ENCODE results near the gene CTSD. TPM values are rescaled to one million over a fixed set of nuclear protein-coding genes. Genes with fewer than 3 reads are reported as not detected.

Gene CTSD
- total RNA-seq, 4 donors from 2014 or later: 359 to 1,165 (median 624) TPM

DNA sequence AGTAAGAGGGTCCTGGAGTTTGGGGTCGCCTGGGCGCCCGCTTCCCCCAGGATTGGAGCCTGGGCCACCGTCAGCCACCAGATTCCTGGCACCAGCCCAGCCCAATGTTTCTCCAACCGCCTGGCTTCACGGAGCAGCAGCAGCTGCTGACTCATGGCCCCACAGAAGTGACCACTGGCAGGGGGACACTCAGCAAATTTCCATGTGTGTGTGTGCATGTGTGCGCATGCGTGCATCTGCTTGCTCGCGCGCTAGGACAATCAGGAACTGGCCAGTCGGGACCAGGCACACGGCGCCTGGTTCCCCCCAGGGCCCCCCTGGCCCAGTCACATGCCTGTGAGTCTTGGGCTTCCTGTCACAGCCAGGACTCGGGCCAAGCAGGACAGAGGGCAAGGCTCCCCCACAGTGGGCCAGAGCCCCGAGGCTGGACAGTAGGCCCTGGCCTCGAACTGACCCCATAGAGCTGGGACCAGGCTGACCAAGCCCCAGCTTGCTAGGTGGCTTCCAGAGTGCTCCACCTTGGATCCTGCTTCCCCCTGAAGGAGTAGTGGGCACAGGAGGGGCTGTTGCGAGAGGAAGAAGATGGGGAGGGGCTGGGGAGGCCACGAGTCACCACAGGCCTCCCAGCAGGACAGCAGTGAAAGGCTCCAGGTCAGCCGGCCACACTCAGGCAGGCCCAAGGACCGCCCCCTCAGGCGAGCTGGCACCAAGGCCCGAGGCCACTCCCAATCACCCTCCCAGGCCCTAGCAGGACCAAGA, 3.2 kb downstream of the CTSD start:
- DNase-seq (ENCODE audit: low spot score) (peak; percentile 74), ATAC-seq (ENCODE audit: low FRiP score) (peak; percentile 10)
- no peak for TF ChIP-seq CTCF (IDR thresholded peaks at IDR 0.05)

DNA sequence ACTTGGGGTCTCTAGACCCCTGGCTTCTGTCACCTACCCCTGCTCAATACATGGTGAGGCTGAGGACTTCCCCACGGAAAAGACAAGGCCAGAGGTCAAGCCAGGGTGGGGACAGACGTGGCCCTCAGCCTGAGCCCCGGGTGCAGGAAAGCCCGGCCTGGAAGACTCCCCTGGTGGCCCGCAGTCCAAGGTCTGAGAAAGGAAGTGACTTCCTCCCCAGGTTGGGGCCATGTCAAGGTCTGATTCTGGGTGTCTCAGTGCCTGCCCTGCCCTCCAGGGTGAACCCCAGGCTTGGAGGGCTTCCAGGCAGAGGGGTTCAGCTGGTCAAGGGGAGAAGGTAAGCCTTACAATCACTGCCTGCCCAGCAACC, 3.9 kb downstream of the CTSD start:
- no peak for DNase-seq (ENCODE audit: low spot score)
- no peak for ATAC-seq (ENCODE audit: low FRiP score)
- no peak for TF ChIP-seq CTCF (IDR thresholded peaks at IDR 0.05)

- ATAC-seq (ENCODE audit: low FRiP score) (no peak), DNase-seq (ENCODE audit: low spot score) (no peak)
- no peak for TF ChIP-seq CTCF (IDR thresholded peaks at IDR 0.05)
Measured at GRCh38 chr11:1759151-1759850, 4.4 kb downstream of the CTSD start.

DNA sequence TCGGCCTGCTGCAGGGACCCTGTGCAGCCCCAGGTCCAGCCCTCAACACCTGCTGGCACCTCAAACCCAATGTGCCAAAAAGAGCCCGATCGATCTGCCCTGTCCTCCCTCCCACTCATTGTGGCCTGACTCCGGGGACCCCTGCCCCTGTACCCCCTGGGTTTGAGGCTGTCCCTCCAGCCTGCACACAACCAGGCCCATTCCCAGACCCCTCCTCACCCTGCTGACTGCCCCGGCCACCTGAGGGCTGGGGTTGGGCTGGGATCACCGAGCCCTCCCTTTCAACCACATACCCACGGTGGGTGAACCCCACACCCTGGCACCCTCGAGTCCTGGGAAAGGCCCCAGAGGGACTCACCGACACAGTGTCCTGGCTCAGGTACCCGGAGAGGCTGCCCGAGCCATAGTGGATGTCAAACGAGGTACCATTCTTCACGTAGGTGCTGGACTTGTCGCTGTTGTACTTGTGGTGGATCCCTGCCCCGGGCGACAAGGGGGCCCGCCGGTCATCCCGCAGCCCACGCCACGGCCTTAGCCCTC, 5.0 kb downstream of the CTSD start:
- DNase-seq (ENCODE audit: low spot score): no peak
- no peak for ATAC-seq (ENCODE audit: low FRiP score)
- no peak for TF ChIP-seq CTCF (IDR thresholded peaks at IDR 0.05)

DNA sequence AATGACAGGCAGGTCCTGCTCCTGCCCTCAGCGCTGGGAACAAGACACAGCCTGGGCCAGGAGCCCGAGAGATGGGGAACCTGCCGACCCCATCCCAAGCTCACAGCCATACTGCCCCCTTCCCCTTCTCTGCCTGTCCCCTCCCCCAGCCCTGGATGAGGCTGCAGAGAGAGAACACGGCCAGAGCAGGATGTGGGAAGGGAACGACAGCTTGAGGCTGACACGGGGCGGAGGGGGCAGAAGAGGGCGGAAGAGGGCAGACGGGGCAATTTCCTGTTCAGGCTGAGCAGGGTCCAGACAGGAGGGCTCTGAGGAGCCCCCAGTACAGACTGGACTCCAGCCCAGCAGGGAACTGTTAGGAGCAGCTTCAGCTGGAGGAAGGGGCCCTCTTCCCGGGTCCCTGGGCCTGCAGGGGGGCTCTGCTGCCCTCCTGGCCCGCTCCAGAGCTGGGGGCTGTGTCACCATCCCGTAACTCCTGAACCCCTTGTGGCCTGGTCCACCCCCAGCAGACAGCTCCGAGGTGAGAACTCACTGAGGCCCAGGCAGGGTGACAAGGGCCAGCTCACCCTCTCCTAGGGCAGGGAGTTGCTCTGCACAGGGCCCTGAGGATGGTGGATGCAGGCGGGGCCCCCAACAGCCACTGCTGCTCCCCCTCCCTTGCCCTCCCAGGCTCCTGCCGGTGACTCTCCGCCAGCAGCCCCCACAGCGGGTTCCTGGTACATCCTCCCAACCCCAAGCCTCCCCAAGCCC, 5.7 kb downstream of the CTSD start:
- no peak for ATAC-seq (ENCODE audit: low FRiP score)
- no peak for DNase-seq (ENCODE audit: low spot score)

More for the DNA sequence above, 5.7 kb downstream of the CTSD start:
- no peak for TF ChIP-seq CTCF (IDR thresholded peaks at IDR 0.05)

Measured in omental fat pad (tissue), 4 donors.